Skeletal muscle satellite cell (primary cell): ENCODE data around the gene DUSP2.
"Not testable (repeated sequence)": the region's sequence is repeated elsewhere in the genome, so short reads cannot be mapped to it uniquely, and the experiment has no call there.

ENCODE experiments used
- H3K27me3 ChIP-seq: 2 replicates; pipeline ENCODE4 v1.7.0; 2013; ENCODE audit warnings: low read length; ENCODE audit not compliant: control insufficient read depth, insufficient read depth
- H3K36me3 ChIP-seq: 2 replicates; pipeline ENCODE4 v1.7.0; 2013; ENCODE audit warnings: mild to moderate bottlenecking, control low read depth, low read length; ENCODE audit not compliant: insufficient read depth
- H3K4me1 ChIP-seq: 2 replicates; pipeline ENCODE4 v1.7.0; 2013; ENCODE audit warnings: low read length; ENCODE audit not compliant: control insufficient read depth, insufficient read depth
- H3K4me2 ChIP-seq: 2 replicates; pipeline ENCODE4 v1.7.0; 2013; ENCODE audit warnings: mild to moderate bottlenecking, low read length
- H3K4me3 ChIP-seq: 2 replicates; pipeline ENCODE4 v1.7.0; 2013; ENCODE audit warnings: low read length
- H3K9ac ChIP-seq: 2 replicates; pipeline ENCODE4 v1.7.0; 2013; ENCODE audit warnings: mild to moderate bottlenecking, low read depth, low read length, moderate library complexity
- H3K9me3 ChIP-seq: replicated peaks from 2 replicates; pipeline ENCODE4 v1.7.0; 2013; ENCODE audit warnings: mild to moderate bottlenecking, control low read depth, low read length

DUSP2 gene

DNA sequence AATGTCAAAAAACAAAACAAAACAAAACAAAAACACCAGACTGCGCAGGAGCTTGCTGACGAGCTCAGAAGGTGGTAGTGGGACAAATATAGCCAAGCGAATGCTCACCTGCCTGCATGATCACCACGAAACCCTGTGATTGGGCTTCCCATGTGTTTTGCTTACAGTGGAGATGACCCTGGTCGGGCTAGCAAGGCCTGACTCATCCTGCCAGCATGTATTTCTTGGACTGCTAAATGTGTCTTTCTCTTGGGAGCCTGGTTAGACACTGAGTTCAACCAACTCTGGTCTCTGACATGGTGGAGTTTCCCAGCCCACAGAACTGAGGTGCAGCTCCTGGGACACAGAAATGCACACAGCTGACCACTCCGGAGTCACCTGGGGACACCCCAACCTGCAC is 30.7 kb upstream of the DUSP2 start:
- Histone ChIP-seq H3K36me3 (no peaks in the 10 kb centered on the region), H3K9me3 (no peaks in the 10 kb centered on the region), H3K27me3 (no peaks in the 10 kb centered on the region), H3K4me3 (no peak overlapping the region), H3K4me2 (no peak overlapping the region), H3K9ac (no peak overlapping the region), H3K4me1 (peaks cover 9% of the 10 kb centered on the region)

DNA sequence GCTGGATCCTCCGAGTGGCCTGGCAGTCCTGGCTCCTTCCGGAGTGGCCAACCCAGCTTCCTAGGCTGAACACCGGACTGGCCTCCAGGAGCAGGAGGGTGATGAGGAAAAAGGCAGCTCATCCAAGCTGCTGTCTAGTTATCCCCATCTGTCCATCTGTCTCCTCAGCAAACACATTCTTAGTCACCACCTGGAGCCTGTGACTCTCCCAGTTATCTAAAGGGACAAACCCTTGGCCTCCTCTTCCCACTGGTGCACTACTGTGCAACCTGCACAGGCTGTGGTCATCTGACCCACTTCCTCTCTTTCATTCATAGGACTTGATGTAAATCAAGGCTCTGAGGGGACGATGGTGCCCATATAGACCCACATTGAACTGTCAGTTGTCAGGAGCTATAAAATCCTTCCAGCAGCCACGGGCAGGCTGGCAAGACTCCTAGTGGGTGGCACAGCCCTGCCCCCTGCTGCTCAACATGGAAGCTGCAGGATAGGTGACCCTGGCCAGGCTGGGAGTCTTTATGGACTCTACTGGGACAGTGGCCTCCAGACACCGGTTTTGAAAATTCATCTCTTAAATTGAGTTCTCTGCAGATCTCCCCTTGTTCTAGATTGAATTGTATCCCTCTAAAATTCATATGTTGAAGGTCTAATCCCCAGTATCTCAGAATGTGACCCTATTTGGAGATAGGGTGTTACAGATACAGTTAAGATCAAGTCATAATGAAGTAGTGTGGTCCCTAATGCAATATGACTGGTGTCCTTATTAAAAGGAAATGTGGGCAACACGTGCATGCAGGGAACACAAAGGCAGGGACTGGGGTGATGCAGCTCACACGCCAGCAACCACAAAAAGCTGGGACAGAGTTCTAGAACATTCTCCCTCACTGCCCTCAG is 29.3 kb upstream of the DUSP2 start:
- no peaks in the 10 kb centered on the region for H3K27me3 ChIP-seq
- H3K9ac ChIP-seq, result no peak overlapping the region
- no peaks in the 10 kb centered on the region for H3K36me3 ChIP-seq
- H3K4me2 ChIP-seq, result no peak overlapping the region
- no peak overlapping the region for H3K4me3 ChIP-seq
- H3K4me1 ChIP-seq, result peaks cover 9% of the 10 kb centered on the region
- H3K9me3 ChIP-seq, result no peaks in the 10 kb centered on the region

DNA sequence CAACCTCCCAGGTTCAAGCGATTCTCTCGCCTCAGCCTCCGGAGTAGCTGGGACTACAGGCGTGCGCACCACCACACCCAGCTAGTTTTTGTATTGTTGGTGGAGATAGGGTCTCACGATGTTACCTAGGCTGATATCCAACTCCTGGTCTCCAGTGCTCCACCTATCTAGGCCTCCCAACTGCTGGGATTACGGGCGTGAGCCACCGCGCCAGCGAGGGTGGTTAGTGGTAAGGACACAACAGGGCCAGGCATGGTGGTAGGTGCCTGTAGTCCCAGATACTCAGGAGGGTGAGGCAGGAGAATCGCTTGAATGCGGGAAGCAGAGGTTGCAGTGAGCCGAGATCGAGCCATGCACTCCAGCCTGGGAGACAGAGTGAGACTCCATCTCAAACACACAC is 26.6 kb upstream of the DUSP2 start:
- Histone ChIP-seq H3K4me1 (peaks cover 24% of the 10 kb centered on the region), H3K27me3 (no peaks in the 10 kb centered on the region), H3K36me3 (no peaks in the 10 kb centered on the region), H3K9ac (no peak overlapping the region), H3K4me3 (no peak overlapping the region), H3K9me3 (no peaks in the 10 kb centered on the region), H3K4me2 (no peak overlapping the region)

DNA sequence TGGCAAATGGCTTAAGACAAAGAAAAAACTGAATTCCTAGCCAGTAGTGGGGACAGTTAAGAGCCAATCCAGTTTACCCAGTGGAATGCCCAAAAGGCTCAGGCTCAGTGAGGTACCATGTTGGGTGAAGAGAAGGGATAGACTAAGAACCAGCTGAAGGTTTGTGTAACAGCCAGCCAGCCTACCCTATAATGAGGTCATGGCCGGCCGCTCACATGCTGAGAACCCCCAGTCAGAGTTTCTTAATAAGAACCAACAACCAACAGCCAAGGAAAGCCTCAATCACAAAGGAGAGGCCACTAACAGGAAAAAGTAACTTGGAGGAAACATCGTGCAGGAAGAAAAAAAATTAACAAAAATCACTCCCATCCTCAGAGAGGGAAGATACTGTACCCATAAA is 25.4 kb upstream of the DUSP2 start:
- no peak overlapping the region for H3K9ac ChIP-seq
- no peak overlapping the region for H3K4me2 ChIP-seq
- H3K36me3 ChIP-seq, result no peaks in the 10 kb centered on the region
- H3K4me3 ChIP-seq, result no peak overlapping the region
- no peaks in the 10 kb centered on the region for H3K27me3 ChIP-seq
- H3K4me1 ChIP-seq, result peaks cover 15% of the 10 kb centered on the region
- no peaks in the 10 kb centered on the region for H3K9me3 ChIP-seq

DNA sequence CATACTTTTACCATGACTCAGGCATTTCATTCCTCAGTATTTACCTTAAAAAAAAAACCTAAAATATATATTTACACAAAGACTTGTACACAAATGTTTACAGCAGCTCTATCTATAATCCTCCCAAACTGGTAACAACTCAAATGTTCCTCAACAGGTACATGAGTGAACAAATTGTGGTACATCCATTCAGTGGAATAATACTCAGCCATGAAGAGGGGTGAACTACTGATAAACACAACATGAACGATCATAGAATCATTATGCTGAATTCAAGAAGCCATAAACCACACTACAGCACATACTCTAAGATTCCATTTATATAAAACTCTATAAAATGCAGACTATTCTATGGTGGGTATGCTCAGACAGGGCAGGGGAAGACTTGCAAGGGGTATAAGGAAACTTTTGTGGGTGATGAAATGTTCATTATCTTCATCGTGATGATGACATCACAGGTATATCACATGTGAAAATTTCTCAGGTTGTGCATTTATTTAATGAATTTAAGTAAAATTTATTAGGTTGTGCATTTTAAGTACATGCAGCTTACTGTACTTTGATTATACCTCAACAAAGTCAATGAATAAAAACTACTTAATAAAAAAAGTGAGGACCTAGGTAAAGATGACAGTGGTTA is 24.7 kb upstream of the DUSP2 start:
- H3K9me3 ChIP-seq, result no peaks in the 10 kb centered on the region
- no peak overlapping the region for H3K4me2 ChIP-seq
- H3K9ac ChIP-seq, result no peak overlapping the region
- H3K36me3 ChIP-seq, result no peaks in the 10 kb centered on the region
- peaks cover 15% of the 10 kb centered on the region for H3K4me1 ChIP-seq
- H3K4me3 ChIP-seq, result no peak overlapping the region
- no peaks in the 10 kb centered on the region for H3K27me3 ChIP-seq

DNA sequence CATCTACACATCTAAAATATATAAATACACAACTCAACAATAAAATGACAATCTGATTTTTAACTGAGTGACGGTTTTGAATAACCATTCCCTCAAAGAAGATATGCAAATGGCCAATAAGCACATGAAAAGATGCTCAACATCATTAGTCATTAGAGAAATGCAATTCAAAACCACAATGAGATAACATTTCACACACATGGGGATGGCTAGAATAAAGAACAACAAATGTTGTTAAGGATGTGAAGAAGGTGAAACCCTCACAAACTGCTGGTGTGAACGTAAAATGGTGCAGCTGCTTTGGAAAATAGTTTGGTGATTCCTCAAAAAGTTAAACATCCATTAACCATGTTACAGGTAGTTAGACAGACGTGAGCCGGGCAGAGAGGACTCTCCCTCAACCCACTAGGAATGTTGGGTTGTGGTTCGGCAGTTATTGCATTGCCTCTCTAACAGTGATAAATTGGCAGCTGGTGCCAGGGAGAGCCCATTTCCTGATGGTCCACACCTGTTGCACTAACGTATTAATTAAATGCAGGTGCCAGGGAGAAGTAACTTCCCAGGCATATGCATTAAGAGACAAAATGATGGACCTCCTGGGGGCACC is 22.3 kb upstream of the DUSP2 start:
- Histone ChIP-seq H3K9ac (no peak overlapping the region), H3K27me3 (no peaks in the 10 kb centered on the region), H3K4me1 (peaks cover 21% of the 10 kb centered on the region), H3K4me3 (no peak overlapping the region), H3K9me3 (no peaks in the 10 kb centered on the region), H3K4me2 (no peak overlapping the region), H3K36me3 (no peaks in the 10 kb centered on the region)

DNA sequence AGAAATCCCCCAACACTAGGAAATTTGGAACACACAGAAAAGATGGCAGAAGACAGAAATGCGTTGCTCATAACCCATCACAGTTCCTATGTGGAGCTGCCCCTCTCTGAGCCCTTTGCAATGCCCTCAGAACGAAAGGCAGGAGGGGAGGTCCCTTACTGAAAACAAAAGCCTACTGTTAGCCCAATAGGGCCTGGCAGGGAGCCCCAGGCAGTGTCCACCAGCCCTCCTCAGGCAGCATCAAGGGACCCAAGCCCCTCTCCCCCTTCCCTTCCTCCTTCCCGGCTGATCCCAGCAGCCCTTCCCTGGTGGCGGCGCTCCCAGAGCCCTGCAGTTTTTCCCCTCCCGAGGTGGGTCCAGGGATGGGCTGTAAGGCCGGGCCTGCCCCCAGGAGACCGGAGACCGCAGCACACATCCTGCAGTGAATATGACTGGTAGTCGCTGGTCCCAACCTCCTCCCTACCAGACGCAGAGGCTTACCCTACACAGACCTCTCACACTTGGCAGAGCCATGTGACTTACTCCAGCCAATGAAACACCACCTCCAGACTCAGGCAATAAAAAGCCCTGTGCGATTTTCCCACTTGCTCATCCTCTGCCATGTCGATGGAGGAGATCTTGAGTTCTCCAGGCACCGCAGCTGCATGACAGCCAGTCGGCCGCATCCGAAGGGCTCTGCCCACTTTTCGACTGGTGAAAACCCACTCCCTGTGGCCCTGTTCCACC is 19.4 kb upstream of the DUSP2 start:
- no peak overlapping the region for H3K9ac ChIP-seq
- H3K9me3 ChIP-seq, result no peaks in the 10 kb centered on the region
- no peak overlapping the region for H3K4me3 ChIP-seq
- H3K4me1 ChIP-seq, result peaks cover 21% of the 10 kb centered on the region
- no peak overlapping the region for H3K4me2 ChIP-seq
- H3K27me3 ChIP-seq, result no peaks in the 10 kb centered on the region
- H3K36me3 ChIP-seq, result no peaks in the 10 kb centered on the region

DNA sequence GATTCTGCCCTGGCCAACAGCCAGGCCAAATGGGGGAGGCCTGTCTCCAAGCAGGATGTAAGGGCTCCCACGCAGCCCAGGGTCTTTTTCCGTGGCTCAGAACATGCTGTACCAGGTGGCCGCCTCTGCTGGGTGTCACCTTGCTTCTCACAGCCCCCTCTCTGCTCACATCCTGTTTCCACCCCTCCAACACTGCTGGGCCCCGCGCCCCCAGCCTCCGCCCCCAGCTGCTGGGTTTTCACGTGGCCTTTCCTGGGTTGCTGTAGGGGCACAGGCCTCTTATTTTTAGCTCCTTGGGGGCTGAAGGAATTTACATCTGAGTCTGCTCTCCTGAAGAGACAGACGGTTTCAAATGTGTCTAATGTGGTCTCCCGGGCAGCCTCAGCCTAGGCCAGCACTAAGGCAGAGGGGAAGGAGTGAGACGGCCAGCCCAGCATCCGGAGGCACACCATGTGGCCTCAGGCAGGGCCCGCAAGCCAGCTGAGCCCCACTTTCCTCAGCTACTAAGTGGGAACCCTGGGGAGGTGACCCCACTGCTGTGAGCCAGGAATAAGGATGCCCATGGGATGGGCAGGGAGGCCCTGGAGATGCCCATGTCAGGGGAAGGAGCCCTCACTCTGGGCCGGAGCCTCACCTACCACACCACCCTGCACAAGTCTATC is 18.7 kb upstream of the DUSP2 start:
- H3K9ac ChIP-seq, result no peak overlapping the region

DNA sequence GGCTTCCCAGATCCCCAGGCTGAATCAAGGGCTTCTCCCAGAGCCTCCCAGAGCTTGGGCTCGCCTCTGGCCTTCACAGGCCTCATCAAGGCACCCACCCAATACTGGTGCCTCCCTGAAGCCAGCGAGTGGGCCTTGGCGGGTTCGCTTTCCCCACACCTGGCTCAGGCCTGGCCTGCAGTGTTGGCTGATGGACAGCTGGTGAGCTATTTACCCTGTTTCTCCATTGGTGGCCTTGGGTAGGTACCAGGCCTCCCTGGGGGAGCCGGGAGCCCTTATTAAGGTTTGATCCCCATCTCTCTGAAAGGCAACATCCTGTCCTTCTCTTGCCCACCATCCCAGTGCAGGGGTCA is 18.2 kb upstream of the DUSP2 start:
- peaks cover 14% of the 10 kb centered on the region for H3K4me1 ChIP-seq
- peaks cover 10% of the 10 kb centered on the region for H3K27me3 ChIP-seq
- no peak overlapping the region for H3K4me2 ChIP-seq
- no peaks in the 10 kb centered on the region for H3K36me3 ChIP-seq
- H3K9ac ChIP-seq, result no peak overlapping the region
- no peak overlapping the region for H3K4me3 ChIP-seq
- no peaks in the 10 kb centered on the region for H3K9me3 ChIP-seq

More for the DNA sequence above, 18.7 kb upstream of the DUSP2 start:
- Histone ChIP-seq H3K27me3 (peaks cover 5% of the 10 kb centered on the region), H3K4me3 (no peak overlapping the region), H3K4me1 (peaks cover 18% of the 10 kb centered on the region), H3K4me2 (no peak overlapping the region), H3K36me3 (no peaks in the 10 kb centered on the region), H3K9me3 (no peaks in the 10 kb centered on the region)

DNA sequence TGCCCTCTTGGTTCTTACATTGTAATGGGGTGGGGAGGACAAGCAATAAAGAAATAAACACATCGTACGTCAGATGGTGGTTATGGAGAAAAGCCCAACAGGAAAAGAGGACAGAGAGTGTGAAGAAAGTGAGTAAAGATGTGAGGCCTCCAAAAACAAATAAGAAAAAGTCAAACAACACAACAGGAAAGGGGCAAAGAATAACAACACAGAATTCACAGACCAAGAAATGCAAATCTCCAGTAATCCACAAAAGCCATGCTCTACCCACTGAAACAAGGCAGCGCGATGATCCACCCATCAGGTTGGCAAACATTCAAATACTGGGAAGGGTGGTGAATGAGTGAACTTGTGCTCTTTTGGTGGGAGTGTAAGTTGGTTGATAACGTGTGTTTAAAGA is 16.7 kb upstream of the DUSP2 start:
- Histone ChIP-seq H3K4me1 (peaks cover 6% of the 10 kb centered on the region), H3K9ac (no peak overlapping the region), H3K9me3 (no peaks in the 10 kb centered on the region), H3K27me3 (peaks cover 25% of the 10 kb centered on the region), H3K36me3 (no peaks in the 10 kb centered on the region), H3K4me3 (no peak overlapping the region), H3K4me2 (no peak overlapping the region)

DNA sequence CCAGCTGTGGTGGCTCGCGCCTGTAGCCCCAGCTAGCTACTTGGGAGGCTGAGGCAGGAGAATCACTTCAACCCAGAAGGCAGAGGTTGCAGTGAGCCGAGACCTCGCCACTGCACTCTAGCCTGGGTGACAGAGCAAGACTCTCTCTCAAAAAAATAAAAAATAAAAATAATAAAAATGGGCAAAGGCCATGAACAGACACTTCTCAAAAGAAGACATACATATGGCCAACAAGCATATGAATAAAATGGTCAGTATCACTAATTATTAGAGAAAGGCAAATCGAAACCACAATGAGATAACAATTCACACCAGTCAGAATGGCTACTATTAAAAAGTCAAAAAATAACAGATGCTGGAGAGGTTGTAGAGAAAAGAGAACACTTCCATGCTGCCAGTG is 15.1 kb upstream of the DUSP2 start:
- not testable (repeated sequence) for H3K9me3 ChIP-seq, H3K4me3 ChIP-seq, H3K4me2 ChIP-seq, H3K4me1 ChIP-seq, H3K36me3 ChIP-seq, H3K9ac ChIP-seq
- H3K27me3 ChIP-seq, result peaks cover 27% of the 10 kb centered on the region
